ENCODE data around the gene BAD. TPM values are rescaled to one million over a fixed set of nuclear protein-coding genes. Genes with fewer than 3 reads are reported as not detected.

BAD gene
- polyA plus RNA-seq, 3 donors = 36.7 to 58.9 (median 54.2) TPM

- no peak for DNase-seq (ENCODE audit: extremely low read depth in 1 of 11, low read depth in 9 of 11, low spot score in 4 of 11)
Measured at GRCh38 chr11:64289002-64289564, 4.6 kb upstream of the BAD start.

DNA sequence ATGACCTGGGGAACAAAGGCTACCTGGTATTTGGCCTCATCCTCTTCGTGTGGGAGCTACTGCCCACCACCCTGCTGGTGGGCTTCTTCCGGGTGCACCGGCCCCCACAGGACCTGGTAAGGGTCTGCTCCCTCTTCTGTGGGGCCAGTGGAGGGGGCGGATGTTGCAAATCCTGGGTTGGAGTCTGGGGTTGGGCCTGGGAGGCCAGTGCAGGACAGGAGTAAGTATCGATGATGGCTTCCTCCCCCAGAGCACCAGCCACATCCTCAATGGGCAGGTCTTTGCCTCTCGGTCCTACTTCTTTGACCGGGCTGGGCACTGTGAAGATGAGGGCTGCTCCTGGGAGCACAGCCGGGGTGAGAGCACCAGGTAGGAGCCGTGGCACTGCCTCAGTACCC lies 3.9 kb upstream of the BAD start:
- no peak for DNase-seq (ENCODE audit: extremely low read depth in 1 of 11, low read depth in 9 of 11, low spot score in 4 of 11)

DNA sequence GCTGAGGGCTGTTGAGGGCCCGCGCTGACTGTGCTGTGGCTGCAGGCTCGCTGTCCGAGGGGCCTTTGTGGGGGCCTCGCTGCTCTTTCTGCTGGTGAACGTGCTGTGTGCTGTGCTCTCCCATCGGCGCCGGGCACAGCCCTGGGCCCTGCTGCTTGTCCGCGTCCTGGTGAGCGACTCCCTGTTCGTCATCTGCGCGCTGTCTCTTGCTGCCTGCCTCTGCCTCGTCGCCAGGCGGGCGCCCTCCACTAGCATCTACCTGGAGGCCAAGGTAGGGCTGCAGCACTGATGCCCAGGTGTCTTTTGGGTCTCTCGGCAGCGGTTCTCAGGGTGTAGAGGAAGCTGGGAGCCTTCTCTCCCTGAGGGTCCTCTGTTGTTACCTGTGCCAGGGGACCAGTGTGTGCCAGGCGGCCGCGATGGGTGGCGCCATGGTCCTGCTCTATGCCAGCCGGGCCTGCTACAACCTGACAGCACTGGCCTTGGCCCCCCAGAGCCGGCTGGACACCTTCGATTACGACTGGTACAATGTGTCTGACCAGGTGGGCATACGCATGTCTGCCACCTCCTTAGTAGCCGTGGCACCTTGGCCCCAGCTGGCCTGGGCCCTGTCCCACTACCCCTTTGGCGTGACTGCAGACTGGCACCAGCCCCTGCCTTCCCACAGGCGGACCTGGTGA lies 3.3 kb upstream of the BAD start:
- no peak for DNase-seq (ENCODE audit: extremely low read depth in 1 of 11, low read depth in 9 of 11, low spot score in 4 of 11)

GRCh38 chr11:64286801-64287159 lies 2.3 kb upstream of the BAD start:
- DNase-seq (ENCODE audit: extremely low read depth in 1 of 11, low read depth in 9 of 11, low spot score in 4 of 11) = no peak

DNA sequence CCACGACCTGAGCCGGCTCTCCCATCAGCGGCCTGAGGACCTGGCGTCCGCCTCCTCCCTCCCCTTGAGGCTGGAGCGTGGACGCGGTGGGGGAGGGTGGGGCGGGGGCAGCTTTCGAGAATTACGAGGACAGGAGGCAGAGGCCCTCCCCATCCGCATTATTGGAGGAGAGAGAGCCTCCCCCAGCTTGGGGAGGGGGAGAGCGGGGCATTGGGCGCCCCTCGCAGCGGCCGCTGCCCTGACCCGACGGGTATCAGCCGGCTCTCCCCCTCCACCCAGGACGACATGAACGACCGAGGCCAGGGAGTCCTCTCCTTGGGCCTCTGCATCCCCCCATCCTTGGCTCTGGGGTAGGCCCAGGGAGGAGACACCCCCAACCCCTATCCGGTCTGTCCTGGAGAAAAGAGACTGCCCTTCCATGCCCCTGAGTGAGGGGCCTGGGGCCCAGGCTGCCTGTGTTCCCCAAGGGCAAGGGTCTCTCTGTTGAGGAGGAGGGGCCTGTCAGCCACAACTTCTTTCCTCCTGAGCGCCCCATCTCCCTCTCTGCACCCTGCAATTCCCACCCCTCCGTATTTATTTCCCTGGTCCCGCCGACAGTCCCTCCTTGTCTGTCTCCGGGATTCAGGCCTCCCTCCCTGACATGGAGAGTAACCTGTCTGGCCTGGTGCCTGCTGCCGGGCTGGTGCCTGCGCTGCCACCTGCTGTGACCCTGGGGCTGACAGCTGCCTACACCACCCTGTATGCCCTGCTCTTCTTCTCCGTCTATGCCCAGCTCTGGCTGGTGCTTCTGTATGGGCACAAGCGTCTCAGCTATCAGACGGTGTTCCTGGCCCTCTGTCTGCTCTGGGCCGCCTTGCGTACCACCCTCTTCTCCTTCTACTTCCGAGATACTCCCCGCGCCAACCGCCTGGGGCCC lies 1.7 kb upstream of the BAD start:
- DNase-seq (ENCODE audit: extremely low read depth in 1 of 11, low read depth in 9 of 11, low spot score in 4 of 11) = no peak

- peak in 7 of 11 donors; percentile 74 to 83 (median 81) for DNase-seq (ENCODE audit: extremely low read depth in 1 of 11, low read depth in 9 of 11, low spot score in 4 of 11)
Measured at GRCh38 chr11:64284962-64285884, 758 bp upstream of the BAD start, which contains the start of gene GPR137. GPR137 (plus strand) TSS chr11:64285848; CDS start chr11:64286525, 677 bp downstream.

- DNase-seq (ENCODE audit: extremely low read depth in 1 of 11, low read depth in 9 of 11, low spot score in 4 of 11) = no peak
Measured at GRCh38 chr11:64283092-64283491, 1.4 kb downstream of the BAD start.

GRCh38 chr11:64281957-64282770 lies 2.3 kb downstream of the BAD start:
- no peak for DNase-seq (ENCODE audit: extremely low read depth in 1 of 11, low read depth in 9 of 11, low spot score in 4 of 11)

DNA sequence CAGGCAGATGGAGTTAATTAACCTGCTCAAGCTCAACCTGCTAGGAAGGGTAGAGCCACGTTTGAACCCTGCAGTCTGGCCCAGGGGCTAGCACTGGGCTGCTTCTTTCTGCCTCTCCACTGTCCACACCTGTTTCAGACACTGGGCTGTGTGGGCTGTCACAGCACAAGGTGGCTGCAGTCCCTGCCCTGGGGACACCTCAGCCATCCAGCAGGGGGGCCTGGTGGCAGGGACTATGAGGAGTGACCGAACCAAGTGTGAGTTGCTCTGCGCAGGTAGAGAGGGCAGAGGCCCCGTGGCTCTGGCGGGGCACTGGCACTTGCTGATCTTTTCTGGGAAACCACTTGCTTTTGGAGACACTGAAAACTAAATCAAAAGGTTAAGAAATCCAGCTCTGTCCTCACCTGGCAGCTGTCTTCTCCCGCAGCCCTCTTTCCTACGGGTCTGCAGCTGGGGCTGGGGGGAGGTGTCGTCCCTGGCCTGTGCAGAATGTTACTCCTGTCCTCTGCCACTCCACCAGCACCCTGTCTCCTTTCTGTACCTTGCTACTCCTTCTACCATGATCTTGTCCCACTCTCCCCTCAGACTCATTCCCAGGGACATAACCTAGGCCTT lies 5.8 kb downstream of the BAD start:
- DNase-seq (ENCODE audit: extremely low read depth in 1 of 11, low read depth in 9 of 11, low spot score in 4 of 11) = no peak

- no peak for DNase-seq (ENCODE audit: extremely low read depth in 1 of 11, low read depth in 9 of 11, low spot score in 4 of 11)
Measured at GRCh38 chr11:64276653-64277431, 7.6 kb downstream of the BAD start.

- no peak for DNase-seq (ENCODE audit: extremely low read depth in 1 of 11, low read depth in 9 of 11, low spot score in 4 of 11)
Measured at GRCh38 chr11:64275841-64276240, 8.6 kb downstream of the BAD start.

GRCh38 chr11:64275031-64275800 lies 9.2 kb downstream of the BAD start:
- no peak for DNase-seq (ENCODE audit: extremely low read depth in 1 of 11, low read depth in 9 of 11, low spot score in 4 of 11)

DNA sequence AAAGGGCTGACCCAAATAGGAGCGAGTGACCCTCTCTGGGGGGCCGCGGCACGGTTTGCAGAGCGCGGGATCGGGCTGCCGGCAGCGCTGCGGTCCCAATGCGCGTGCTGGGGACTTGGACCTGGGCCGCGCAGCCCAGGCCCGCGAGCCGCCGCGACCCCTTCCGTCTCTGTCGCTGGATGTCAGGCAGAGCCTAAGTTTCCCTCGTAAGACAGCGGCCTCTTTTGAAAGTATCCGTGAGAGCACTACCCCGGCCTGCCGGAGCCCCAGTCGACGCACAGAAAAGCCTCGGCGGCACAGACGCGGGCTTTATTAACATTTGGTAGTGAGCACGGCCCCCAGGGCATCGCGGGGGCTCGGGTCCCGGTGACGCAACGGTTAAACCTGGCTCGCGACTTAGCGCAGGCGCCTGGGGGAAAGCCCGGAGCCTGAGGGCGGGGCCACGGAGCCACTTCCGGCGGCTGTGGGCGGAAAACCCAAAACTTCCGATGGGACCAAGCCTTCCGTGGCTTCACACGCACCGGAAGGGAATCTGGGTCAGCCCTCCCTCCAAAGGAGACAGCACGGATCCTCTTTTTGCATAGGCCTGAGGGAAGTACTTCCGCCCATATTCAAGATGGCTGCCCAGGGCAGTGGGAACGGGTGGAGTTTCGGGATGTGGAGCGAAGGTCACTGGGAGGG lies 14.8 kb downstream of the BAD start:
- DNase-seq (ENCODE audit: extremely low read depth in 1 of 11, low read depth in 9 of 11, low spot score in 4 of 11) = peak; percentile 95 to 100 (median 99)

GRCh38 chr11:64268893-64269539 lies 15.4 kb downstream of the BAD start:
- no peak for DNase-seq (ENCODE audit: extremely low read depth in 1 of 11, low read depth in 9 of 11, low spot score in 4 of 11)
